ENCODE data around the gene RHOT1. TPM values are rescaled to one million over a fixed set of nuclear protein-coding genes. Genes with fewer than 3 reads are reported as not detected.
"Not testable (repeated sequence)": the region's sequence is repeated elsewhere in the genome, so short reads cannot be mapped to it uniquely, and the experiment has no call there.

RHOT1 gene
- total RNA-seq, 1 donor = 47.0 TPM

GRCh38 chr17:32141679-32142037 is 644 bp upstream of the RHOT1 start:
- Histone ChIP-seq H3K79me2 (ENCODE audit: insufficient read depth, low read length) (peaks cover 36% of the 10 kb centered on the region), H3K27me3 (ENCODE audit: insufficient read depth, low read length) (no peaks in the 10 kb centered on the region), H3K27ac (ENCODE audit: low read depth, low read length) (peak overlapping the region; percentile 97), H4K20me1 (ENCODE audit: insufficient read depth, low read length) (peaks cover 11% of the 10 kb centered on the region), H2AFZ (ENCODE audit: low read length) (peak overlapping the region; percentile 96), H3K9me3 (ENCODE audit: low read depth, low read length) (no peaks in the 10 kb centered on the region), H3K4me3 (ENCODE audit: insufficient read depth, low read length) (peak overlapping the region; percentile 82), H3K36me3 (ENCODE audit: insufficient read depth, low read length) (no peaks in the 10 kb centered on the region), H3K4me1 (ENCODE audit: insufficient read depth, low read length) (peaks cover 19% of the 10 kb centered on the region), H3K4me2 (ENCODE audit: insufficient read depth, low read length) (peak overlapping the region; percentile 100)
- DNase-seq (ENCODE audit: insufficient read length, low spot score, missing footprints) = peak; percentile 71
- no peak for TF ChIP-seq CTCF (IDR thresholded peaks at IDR 0.05; ENCODE audit: extremely low read depth, low read depth, low read length)

- Histone ChIP-seq H3K79me2 (ENCODE audit: insufficient read depth, low read length) (peaks cover 47% of the 10 kb centered on the region), H4K20me1 (ENCODE audit: insufficient read depth, low read length) (peaks cover 11% of the 10 kb centered on the region), H3K36me3 (ENCODE audit: insufficient read depth, low read length) (no peaks in the 10 kb centered on the region), H3K4me3 (ENCODE audit: insufficient read depth, low read length) (peak overlapping the region; percentile 82), H2AFZ (ENCODE audit: low read length) (peak overlapping the region; percentile 92), H3K9me3 (ENCODE audit: low read depth, low read length) (no peaks in the 10 kb centered on the region), H3K4me2 (ENCODE audit: insufficient read depth, low read length) (peak overlapping the region; percentile 90), H3K27me3 (ENCODE audit: insufficient read depth, low read length) (no peaks in the 10 kb centered on the region), H3K27ac (ENCODE audit: low read depth, low read length) (peak overlapping the region; percentile 72), H3K4me1 (ENCODE audit: insufficient read depth, low read length) (peaks cover 19% of the 10 kb centered on the region)
- peak; percentile 93 for DNase-seq (ENCODE audit: insufficient read length, low spot score, missing footprints)
- TF ChIP-seq CTCF (IDR thresholded peaks at IDR 0.05; ENCODE audit: extremely low read depth, low read depth, low read length) = no peak
These were observed 690 bp downstream of the RHOT1 start for GRCh38 chr17:32142857-32143526.

DNA sequence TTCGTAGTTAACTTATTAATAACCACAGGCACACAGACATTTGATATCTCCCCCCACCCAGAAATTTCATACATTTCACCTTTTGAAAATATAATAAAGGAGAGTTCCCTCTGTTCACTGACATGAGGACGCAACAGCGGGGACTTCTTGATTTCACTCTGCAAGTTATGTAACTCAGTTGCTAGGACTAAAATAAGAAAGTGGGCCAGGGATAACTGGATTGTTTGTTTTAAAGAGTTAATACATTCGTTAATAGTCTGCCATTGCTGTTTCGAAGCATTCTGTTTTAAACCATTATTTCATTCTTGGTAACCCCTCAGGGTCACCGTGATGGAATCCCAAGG is 1.2 kb downstream of the RHOT1 start:
- H3K27ac ChIP-seq (ENCODE audit: low read depth, low read length) = peak overlapping the region; percentile 72
- H3K4me1 ChIP-seq (ENCODE audit: insufficient read depth, low read length) = peaks cover 19% of the 10 kb centered on the region
- no peak for TF ChIP-seq CTCF (IDR thresholded peaks at IDR 0.05; ENCODE audit: extremely low read depth, low read depth, low read length)
- H3K4me3 ChIP-seq (ENCODE audit: insufficient read depth, low read length) = peak overlapping the region; percentile 82
- H4K20me1 ChIP-seq (ENCODE audit: insufficient read depth, low read length) = peaks cover 15% of the 10 kb centered on the region
- no peaks in the 10 kb centered on the region for H3K27me3 ChIP-seq (ENCODE audit: insufficient read depth, low read length)
- H3K9me3 ChIP-seq (ENCODE audit: low read depth, low read length) = no peaks in the 10 kb centered on the region
- H2AFZ ChIP-seq (ENCODE audit: low read length) = no peak overlapping the region
- no peak for DNase-seq (ENCODE audit: insufficient read length, low spot score, missing footprints)
- peaks cover 52% of the 10 kb centered on the region for H3K79me2 ChIP-seq (ENCODE audit: insufficient read depth, low read length)
- H3K36me3 ChIP-seq (ENCODE audit: insufficient read depth, low read length) = no peaks in the 10 kb centered on the region
- H3K4me2 ChIP-seq (ENCODE audit: insufficient read depth, low read length) = peak overlapping the region; percentile 90

GRCh38 chr17:32144442-32144841 is 2.1 kb downstream of the RHOT1 start:
- Histone ChIP-seq H3K79me2 (ENCODE audit: insufficient read depth, low read length) (peaks cover 57% of the 10 kb centered on the region), H3K4me1 (ENCODE audit: insufficient read depth, low read length) (peaks cover 19% of the 10 kb centered on the region), H4K20me1 (ENCODE audit: insufficient read depth, low read length) (peaks cover 15% of the 10 kb centered on the region)
- H3K27ac ChIP-seq (ENCODE audit: low read depth, low read length); H3K36me3 ChIP-seq (ENCODE audit: insufficient read depth, low read length); H2AFZ ChIP-seq (ENCODE audit: low read length); H3K27me3 ChIP-seq (ENCODE audit: insufficient read depth, low read length); DNase-seq (ENCODE audit: insufficient read length, low spot score, missing footprints); H3K9me3 ChIP-seq (ENCODE audit: low read depth, low read length); H3K4me3 ChIP-seq (ENCODE audit: insufficient read depth, low read length); H3K4me2 ChIP-seq (ENCODE audit: insufficient read depth, low read length): not testable (repeated sequence)

All from osteoblast (primary cell).